Tibial nerve (tissue), 3 donors: ENCODE data around the gene RASSF5.

Experiments
- POLR2A ChIP-seq, 2 donors: fragments of 450-650 bp; IDR thresholded peaks; one replicate each; pipeline ENCODE4 v1.6.1; 2017; ENCODE audit warnings: antibody characterized with exemption in 2 of 2, mild to moderate bottlenecking in 2 of 2, moderate library complexity in 2 of 2
- TF ChIP-seq, protein P1 (sequence below), 5 experiments: fragments of 200-600 bp in 3 of 5; fragments of 450-650 bp in 2 of 5; sonication (generic) in 3 of 5; IDR thresholded peaks; one replicate each; pipeline ENCODE4 v1.5.1; 2016 to 2019; ENCODE audit warnings: antibody characterized with exemption in 5 of 5, mild to moderate bottlenecking in 3 of 5, moderate library complexity in 2 of 5

DNA sequence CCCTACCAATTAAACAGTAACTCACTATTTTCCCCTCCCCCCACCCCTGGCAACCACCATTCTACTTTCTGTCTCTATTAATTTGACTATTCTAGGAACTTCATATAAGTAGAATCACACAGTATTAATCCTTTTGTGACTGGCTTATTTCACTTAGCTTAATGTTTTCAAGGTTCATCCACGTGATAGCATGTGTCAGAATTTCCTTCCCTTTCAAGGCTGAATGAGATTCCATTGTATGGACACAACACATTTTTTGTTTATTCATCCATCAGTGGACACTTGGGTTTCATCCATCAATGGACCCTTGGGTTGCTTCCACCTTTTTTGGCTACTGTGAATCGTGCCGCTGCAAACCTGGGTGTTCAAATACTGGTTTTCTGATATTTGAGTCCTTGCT is 63.2 kb downstream of the RASSF5 start:
- TF ChIP-seq, protein P1, sequence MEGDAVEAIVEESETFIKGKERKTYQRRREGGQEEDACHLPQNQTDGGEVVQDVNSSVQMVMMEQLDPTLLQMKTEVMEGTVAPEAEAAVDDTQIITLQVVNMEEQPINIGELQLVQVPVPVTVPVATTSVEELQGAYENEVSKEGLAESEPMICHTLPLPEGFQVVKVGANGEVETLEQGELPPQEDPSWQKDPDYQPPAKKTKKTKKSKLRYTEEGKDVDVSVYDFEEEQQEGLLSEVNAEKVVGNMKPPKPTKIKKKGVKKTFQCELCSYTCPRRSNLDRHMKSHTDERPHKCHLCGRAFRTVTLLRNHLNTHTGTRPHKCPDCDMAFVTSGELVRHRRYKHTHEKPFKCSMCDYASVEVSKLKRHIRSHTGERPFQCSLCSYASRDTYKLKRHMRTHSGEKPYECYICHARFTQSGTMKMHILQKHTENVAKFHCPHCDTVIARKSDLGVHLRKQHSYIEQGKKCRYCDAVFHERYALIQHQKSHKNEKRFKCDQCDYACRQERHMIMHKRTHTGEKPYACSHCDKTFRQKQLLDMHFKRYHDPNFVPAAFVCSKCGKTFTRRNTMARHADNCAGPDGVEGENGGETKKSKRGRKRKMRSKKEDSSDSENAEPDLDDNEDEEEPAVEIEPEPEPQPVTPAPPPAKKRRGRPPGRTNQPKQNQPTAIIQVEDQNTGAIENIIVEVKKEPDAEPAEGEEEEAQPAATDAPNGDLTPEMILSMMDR (IDR thresholded peaks at IDR 0.05): no peak
- TF ChIP-seq POLR2A (IDR thresholded peaks at IDR 0.05): no peak
